IPS-NIHi11 (cell line): ENCODE measurements around the gene GRIK4.

Experiments used
- DNase-seq: peaks from one replicate; pipeline ENCODE4 v3.0.0; 2012; ENCODE audit warnings: mixed read lengths, low spot score

GRIK4 gene

GRCh38 chr11:120814531-120815318 lies 303.2 kb downstream of the GRIK4 start:
- no peak for DNase-seq

GRCh38 chr11:120815319-120816100 lies 304.0 kb downstream of the GRIK4 start:
- no peak for DNase-seq

GRCh38 chr11:120816176-120816575 lies 304.6 kb downstream of the GRIK4 start:
- DNase-seq, result no peak

- DNase-seq, result no peak
These were observed 305.2 kb downstream of the GRIK4 start for GRCh38 chr11:120816711-120817110.

GRCh38 chr11:120817158-120817557 lies 305.6 kb downstream of the GRIK4 start:
- DNase-seq, result no peak

- DNase-seq, result no peak
These were observed 306.5 kb downstream of the GRIK4 start for GRCh38 chr11:120818097-120818496.

- peak; percentile 36 for DNase-seq
These were observed 307.5 kb downstream of the GRIK4 start for GRCh38 chr11:120819003-120819402.

- no peak for DNase-seq
These were observed 308.2 kb downstream of the GRIK4 start for GRCh38 chr11:120819437-120820365.

GRCh38 chr11:120823159-120823558 lies 311.6 kb downstream of the GRIK4 start:
- no peak for DNase-seq

- DNase-seq, result no peak
These were observed 312.7 kb downstream of the GRIK4 start for GRCh38 chr11:120824242-120824641.

GRCh38 chr11:120827198-120827597 lies 315.6 kb downstream of the GRIK4 start:
- DNase-seq, result no peak

- DNase-seq, result no peak
These were observed 316.3 kb downstream of the GRIK4 start for GRCh38 chr11:120827820-120828219.

- no peak for DNase-seq
These were observed 317.3 kb downstream of the GRIK4 start for GRCh38 chr11:120828847-120829246.

- no peak for DNase-seq
These were observed 318.6 kb downstream of the GRIK4 start for GRCh38 chr11:120830085-120830620.

GRCh38 chr11:120832481-120833238 lies 321.1 kb downstream of the GRIK4 start:
- peak; percentile 35 for DNase-seq

GRCh38 chr11:120834686-120835210 lies 323.2 kb downstream of the GRIK4 start:
- no peak for DNase-seq

- no peak for DNase-seq
These were observed 324.2 kb downstream of the GRIK4 start for GRCh38 chr11:120835601-120836228.

- DNase-seq, result no peak
These were observed 326.1 kb downstream of the GRIK4 start for GRCh38 chr11:120837696-120838095.

GRCh38 chr11:120839201-120839600 lies 327.7 kb downstream of the GRIK4 start:
- no peak for DNase-seq

GRCh38 chr11:120839846-120840402 lies 328.4 kb downstream of the GRIK4 start:
- no peak for DNase-seq
